Body of pancreas (tissue), 4 donors: ENCODE measurements around the gene WDFY4.

Source experiments
- POLR2A ChIP-seq, 3 donors: fragments of 450-650 bp; IDR thresholded peaks; one replicate each; pipeline ENCODE4 v1.6.1; 2016; ENCODE audit warnings: antibody characterized with exemption in 3 of 3, mild to moderate bottlenecking in 2 of 3
- TF ChIP-seq, protein P1 (sequence below), 7 experiments: fragments of 450-650 bp in 4 of 7; fragments of 200-600 bp in 3 of 7; sonication (generic) in 3 of 7; IDR thresholded peaks; one replicate each; pipeline ENCODE4 v1.5.1; 2016 to 2019; ENCODE audit warnings: antibody characterized with exemption in 7 of 7

DNA sequence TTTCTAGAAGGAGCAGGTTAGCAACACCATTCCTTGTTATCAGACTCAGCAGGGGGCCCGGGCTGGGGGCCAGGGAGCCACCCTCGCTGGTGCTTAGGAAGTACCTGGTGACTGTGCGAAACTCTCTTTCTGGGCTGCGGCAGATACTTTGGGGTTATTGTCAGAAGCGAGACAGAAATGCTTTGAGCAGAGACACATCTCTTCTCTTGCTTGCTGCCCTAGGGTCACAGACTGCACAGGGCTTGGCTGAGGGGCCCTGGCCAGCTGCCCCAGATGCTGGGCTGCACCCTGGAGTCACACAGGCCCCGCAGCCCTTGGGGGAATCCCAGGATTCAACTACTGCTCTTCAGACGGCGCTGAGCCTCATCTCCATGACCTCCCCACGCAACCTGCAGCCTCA is 91.9 kb downstream of the WDFY4 start:
- no peak for TF ChIP-seq POLR2A (IDR thresholded peaks at IDR 0.05)
- TF ChIP-seq, protein P1, sequence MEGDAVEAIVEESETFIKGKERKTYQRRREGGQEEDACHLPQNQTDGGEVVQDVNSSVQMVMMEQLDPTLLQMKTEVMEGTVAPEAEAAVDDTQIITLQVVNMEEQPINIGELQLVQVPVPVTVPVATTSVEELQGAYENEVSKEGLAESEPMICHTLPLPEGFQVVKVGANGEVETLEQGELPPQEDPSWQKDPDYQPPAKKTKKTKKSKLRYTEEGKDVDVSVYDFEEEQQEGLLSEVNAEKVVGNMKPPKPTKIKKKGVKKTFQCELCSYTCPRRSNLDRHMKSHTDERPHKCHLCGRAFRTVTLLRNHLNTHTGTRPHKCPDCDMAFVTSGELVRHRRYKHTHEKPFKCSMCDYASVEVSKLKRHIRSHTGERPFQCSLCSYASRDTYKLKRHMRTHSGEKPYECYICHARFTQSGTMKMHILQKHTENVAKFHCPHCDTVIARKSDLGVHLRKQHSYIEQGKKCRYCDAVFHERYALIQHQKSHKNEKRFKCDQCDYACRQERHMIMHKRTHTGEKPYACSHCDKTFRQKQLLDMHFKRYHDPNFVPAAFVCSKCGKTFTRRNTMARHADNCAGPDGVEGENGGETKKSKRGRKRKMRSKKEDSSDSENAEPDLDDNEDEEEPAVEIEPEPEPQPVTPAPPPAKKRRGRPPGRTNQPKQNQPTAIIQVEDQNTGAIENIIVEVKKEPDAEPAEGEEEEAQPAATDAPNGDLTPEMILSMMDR (IDR thresholded peaks at IDR 0.05) = no peak
